Measurements from ENCODE around the gene RGS17. TPM values are rescaled to one million over a fixed set of nuclear protein-coding genes. Genes with fewer than 3 reads are reported as not detected.

RGS17 gene
- total RNA-seq, 1 donor from 2014 or later: 0.26 TPM

- Histone ChIP-seq H3K36me3 (no peaks in the 10 kb centered on the region), H3K27ac (no peak overlapping the region), H3K4me1 (no peaks in the 10 kb centered on the region), H3K9me3 (no peaks in the 10 kb centered on the region), H3K4me3 (no peak overlapping the region), H3K27me3 (no peaks in the 10 kb centered on the region)
- ATAC-seq: no peak
- intact Hi-C loops (cut with DNase I): no loop called here
- no peak for DNase-seq
- no peak for TF ChIP-seq CTCF (IDR thresholded peaks at IDR 0.05)
Observed at GRCh38 chr6:153096031-153096430, 35.1 kb downstream of the RGS17 start.

GRCh38 chr6:153092082-153093013 is 38.7 kb downstream of the RGS17 start:
- H3K36me3 ChIP-seq: no peaks in the 10 kb centered on the region
- intact Hi-C loops (cut with DNase I): no loop called here
- DNase-seq (no peak), ATAC-seq (peak; percentile 68)
- TF ChIP-seq CTCF (IDR thresholded peaks at IDR 0.05): no peak
- no peak overlapping the region for H3K4me3 ChIP-seq
- no peaks in the 10 kb centered on the region for H3K9me3 ChIP-seq
- no peak overlapping the region for H3K27ac ChIP-seq
- no peaks in the 10 kb centered on the region for H3K27me3 ChIP-seq
- no peaks in the 10 kb centered on the region for H3K4me1 ChIP-seq

GRCh38 chr6:153090241-153090930 is 40.7 kb downstream of the RGS17 start:
- no peak for TF ChIP-seq CTCF (IDR thresholded peaks at IDR 0.05)
- no peak for ATAC-seq
- H3K27ac ChIP-seq: no peak overlapping the region
- no peaks in the 10 kb centered on the region for H3K4me1 ChIP-seq
- H3K9me3 ChIP-seq: no peaks in the 10 kb centered on the region
- intact Hi-C loops (cut with DNase I): no loop called here
- H3K27me3 ChIP-seq: no peaks in the 10 kb centered on the region
- no peaks in the 10 kb centered on the region for H3K36me3 ChIP-seq
- DNase-seq: no peak
- H3K4me3 ChIP-seq: no peak overlapping the region

GRCh38 chr6:153088796-153089195 is 42.3 kb downstream of the RGS17 start:
- DNase-seq (no peak), ATAC-seq (no peak)
- Histone ChIP-seq H3K4me1 (no peaks in the 10 kb centered on the region), H3K27ac (no peak overlapping the region), H3K27me3 (no peaks in the 10 kb centered on the region), H3K36me3 (no peaks in the 10 kb centered on the region), H3K9me3 (no peaks in the 10 kb centered on the region), H3K4me3 (no peak overlapping the region)
- TF ChIP-seq CTCF (IDR thresholded peaks at IDR 0.05): no peak
- intact Hi-C loops (cut with DNase I): no loop called here

GRCh38 chr6:153087436-153087835 is 43.6 kb downstream of the RGS17 start:
- ATAC-seq (no peak), DNase-seq (no peak)
- Histone ChIP-seq H3K36me3 (no peaks in the 10 kb centered on the region), H3K27ac (no peak overlapping the region), H3K9me3 (no peaks in the 10 kb centered on the region), H3K27me3 (no peaks in the 10 kb centered on the region), H3K4me3 (no peak overlapping the region), H3K4me1 (no peaks in the 10 kb centered on the region)
- intact Hi-C loops (cut with DNase I): no loop called here
- TF ChIP-seq CTCF (IDR thresholded peaks at IDR 0.05): no peak
